HepG2 (cell line): ENCODE data around the gene TMEM221. TPM values are rescaled to one million over a fixed set of nuclear protein-coding genes. Genes with fewer than 3 reads are reported as not detected.

ENCODE experiments used
- ADNP ChIP-seq: sonication (generic); formaldehyde crosslinking; IDR thresholded peaks from 2 replicates; pipeline ENCODE4 v1.4.0; 2020; ENCODE audit warnings: missing genetic modification reagents
- AGO1 ChIP-seq: fragments of 200-400 bp; formaldehyde crosslinking; IDR thresholded peaks from 2 replicates; pipeline ENCODE4 v1.6.1; 2017; ENCODE audit warnings: mild to moderate bottlenecking, low read depth, low read length, moderate library complexity; ENCODE audit not compliant: poor library complexity, severe bottlenecking
- GATAD1 ChIP-seq: IDR thresholded peaks from 2 replicates; pipeline ENCODE4 v1.6.1; 2016; ENCODE audit warnings: missing genetic modification reagents, missing compliant biosample characterization
- GATAD2A ChIP-seq: IDR thresholded peaks from 2 replicates; pipeline ENCODE4 v1.6.1; 2016
- GTF2F1 ChIP-seq: fragments of 150-350 bp; IDR thresholded peaks from 2 replicates; pipeline ENCODE4 v1.6.1; 2014; ENCODE audit warnings: low read length
- HINFP ChIP-seq: sonication (generic); formaldehyde crosslinking; IDR thresholded peaks from 2 replicates; pipeline ENCODE4 v1.4.0; 2020; ENCODE audit warnings: low read depth, mild to moderate bottlenecking, missing genetic modification reagents
- KDM5B ChIP-seq: sonication (generic); formaldehyde crosslinking; IDR thresholded peaks from 2 replicates; pipeline ENCODE4 v1.4.0; 2020; ENCODE audit warnings: missing genetic modification reagents, mild to moderate bottlenecking, borderline replicate concordance
- NFYB ChIP-seq: sonication (generic); formaldehyde crosslinking; IDR thresholded peaks from 2 replicates; pipeline ENCODE4 v1.4.0; 2020; ENCODE audit warnings: missing genetic modification reagents
- NR2F6 ChIP-seq, 2 experiments: IDR thresholded peaks; 2 replicates each; pipeline ENCODE4 v1.6.1; 2016; ENCODE audit warnings: antibody characterized with exemption in 1 of 2, mild to moderate bottlenecking in 1 of 2
- SOX13 ChIP-seq, 3 experiments: fragments of 450-650 bp in 1 of 3; sonication (generic) in 1 of 3; formaldehyde crosslinking in 1 of 3; IDR thresholded peaks in 2 of 3; conservative IDR thresholded peaks in 1 of 3; 2 replicates each; pipeline versions ENCODE4 v1.5.0 to v1.6.1; 2016 to 2020; ENCODE audit warnings: antibody characterized with exemption in 1 of 3, mild to moderate bottlenecking in 1 of 3, missing compliant biosample characterization in 1 of 3, missing genetic modification reagents in 1 of 3, moderate library complexity in 1 of 3
- SSRP1 ChIP-seq: IDR thresholded peaks from 2 replicates; pipeline ENCODE4 v1.6.1; 2016; ENCODE audit warnings: control low read depth
- STAG1 ChIP-seq: sonication (generic); formaldehyde crosslinking; IDR thresholded peaks from 2 replicates; pipeline ENCODE4 v1.4.0; 2020; ENCODE audit warnings: missing genetic modification reagents
- STAT5B ChIP-seq: sonication (generic); formaldehyde crosslinking; IDR thresholded peaks from 2 replicates; pipeline ENCODE4 v1.4.0; 2020; ENCODE audit warnings: missing genetic modification reagents
- TAF1 ChIP-seq: sonication (generic); formaldehyde crosslinking; IDR thresholded peaks from 2 replicates; pipeline ENCODE4 v1.4.0; 2020; ENCODE audit warnings: missing genetic modification reagents
- ZBTB14 ChIP-seq: sonication (generic); formaldehyde crosslinking; IDR thresholded peaks from 2 replicates; pipeline ENCODE4 v1.4.0; 2020; ENCODE audit warnings: missing genetic modification reagents
- ZBTB20 ChIP-seq: sonication (generic); formaldehyde crosslinking; IDR thresholded peaks from 2 replicates; pipeline ENCODE4 v1.8.1; 2023; ENCODE audit warnings: missing genetic modification reagents, low read depth, mild to moderate bottlenecking, borderline replicate concordance
- ZGPAT ChIP-seq: IDR thresholded peaks from 2 replicates; pipeline ENCODE4 v1.6.1; 2016; ENCODE audit warnings: mild to moderate bottlenecking
- ZMYM2 ChIP-seq: sonication (generic); formaldehyde crosslinking; IDR thresholded peaks from 2 replicates; pipeline ENCODE4 v1.8.0; 2022; ENCODE audit warnings: mild to moderate bottlenecking, missing genetic modification reagents
- ZNF10 ChIP-seq: sonication (generic); formaldehyde crosslinking; IDR thresholded peaks from 2 replicates; pipeline ENCODE4 v1.4.0; 2020; ENCODE audit warnings: mild to moderate bottlenecking, low read depth, missing genetic modification reagents, borderline replicate concordance
- ZNF580 ChIP-seq: IDR thresholded peaks from 2 replicates; pipeline ENCODE4 v1.6.1; 2016; ENCODE audit warnings: low read depth, borderline replicate concordance
- ZNF639 ChIP-seq: conservative IDR thresholded peaks from 2 replicates; pipeline ENCODE4 v1.6.1; 2018; ENCODE audit warnings: missing genetic modification reagents
- ZNF770 ChIP-seq: sonication (generic); formaldehyde crosslinking; IDR thresholded peaks from 2 replicates; pipeline ENCODE4 v1.5.0; 2020; ENCODE audit warnings: mild to moderate bottlenecking, missing genetic modification reagents
- polyA plus RNA-seq, 8 experiments: library from polyadenylated mRNA; depleted of rRNA in 3 of 8; stranded (reverse) in 7 of 8; unstranded in 1 of 8; fragments of >200 nt; fragmentation: Illumina TruSeq in 4 of 8; extraction: Trizol in 4 of 8; gene quantifications; 2 replicates each; pipeline versions ENCODE4 v1.2.1 to v1.2.3, GENCODE V29; 2011 to 2016; ENCODE audit warnings: low read depth in 4 of 8, missing spikeins in 1 of 8, mixed read lengths in 1 of 8; ENCODE audit not compliant: insufficient read depth in 1 of 8
- total RNA-seq, 5 experiments: library from RNA; depleted of rRNA; stranded (reverse); fragments of >200 nt; fragmentation: Illumina TruSeq; extraction: Trizol; gene quantifications; 2 replicates each; pipeline ENCODE4 v1.2.3, GENCODE V29; 2016; ENCODE audit warnings: low read depth in 1 of 5

TMEM221 gene
- total and polyA plus RNA-seq, 2 of the 13 experiments (the other 11 are each of a cell fraction or from before 2014, with no cell fraction given) = 0.33 to 0.77 TPM

- no peak for TF ChIP-seq GTF2F1
- TF ChIP-seq TAF1 (CRISPR knock-in tag) = no peak
- no peak for TF ChIP-seq KDM5B (CRISPR knock-in tag)
- no peak for TF ChIP-seq ZNF639 (CRISPR knock-in tag)
- TF ChIP-seq STAT5B (CRISPR knock-in tag) = no peak
- 0 out of 2 replicates have a peak, but pooled peaks have one; percentile 25 for TF ChIP-seq ZGPAT (CRISPR knock-in tag)
- peak; percentile 39; the same call in 1 of the 2 replicates for TF ChIP-seq GATAD1
- TF ChIP-seq ZBTB14 = no peak
- TF ChIP-seq NR2F6 (IDR thresholded peaks at IDR 0.05) = peak; percentile 42; the same call in 1 of the 2 replicates
- TF ChIP-seq NR2F6 (CRISPR knock-in tag; IDR thresholded peaks at IDR 0.05) = peak; percentile 71
- TF ChIP-seq AGO1 = peak; percentile 61
- peak; percentile 63 for TF ChIP-seq STAG1
- no peak for TF ChIP-seq HINFP (CRISPR knock-in tag)
- no peak for TF ChIP-seq ZBTB20
- peak; percentile 40; the same call in 1 of the 2 replicates for TF ChIP-seq SSRP1
- TF ChIP-seq ADNP (CRISPR knock-in tag) = peak; percentile 74; the same call in 1 of the 2 replicates
- TF ChIP-seq NFYB (CRISPR knock-in tag) = no peak
- no peak for TF ChIP-seq SOX13 (IDR thresholded peaks at IDR 0.05)
- 0 out of 4 replicates have a peak, but pooled peaks of 1 of the 2 experiments have one; percentile 25 for TF ChIP-seq SOX13 (CRISPR knock-in tag; conservative IDR thresholded peaks at IDR 0.05 in 1 of 2, IDR thresholded peaks at IDR 0.05 in 1 of 2)
- TF ChIP-seq ZNF10 (CRISPR knock-in tag) = no peak
- TF ChIP-seq ZMYM2 (CRISPR knock-in tag) = 0 out of 2 replicates have a peak, but pooled peaks have one; percentile 61
- TF ChIP-seq ZNF770 (CRISPR knock-in tag) = peak; percentile 42; the same call in 1 of the 2 replicates
- TF ChIP-seq ZNF580 (CRISPR knock-in tag) = peak; percentile 79; the same call in 1 of the 2 replicates
- peak; percentile 55 for TF ChIP-seq GATAD2A (CRISPR knock-in tag)
Measured at GRCh38 chr19:17496337-17496997, 48.0 kb upstream of the TMEM221 start (continued).
